HEK293 (cell line): Measurements from ENCODE around the gene ASTN2.

Experiments
- SP2 ChIP-seq: fragments of 450-650 bp; formaldehyde crosslinking; IDR thresholded peaks from 2 replicates; pipeline ENCODE4 v1.5.1; 2016; ENCODE audit warnings: missing biosample characterization, missing genetic modification characterization
- TF ChIP-seq, protein P1 (sequence below): fragments of 450-650 bp; formaldehyde crosslinking; IDR thresholded peaks from 2 replicates; pipeline ENCODE4 v1.5.1; 2016; ENCODE audit warnings: missing biosample characterization, missing genetic modification characterization

DNA sequence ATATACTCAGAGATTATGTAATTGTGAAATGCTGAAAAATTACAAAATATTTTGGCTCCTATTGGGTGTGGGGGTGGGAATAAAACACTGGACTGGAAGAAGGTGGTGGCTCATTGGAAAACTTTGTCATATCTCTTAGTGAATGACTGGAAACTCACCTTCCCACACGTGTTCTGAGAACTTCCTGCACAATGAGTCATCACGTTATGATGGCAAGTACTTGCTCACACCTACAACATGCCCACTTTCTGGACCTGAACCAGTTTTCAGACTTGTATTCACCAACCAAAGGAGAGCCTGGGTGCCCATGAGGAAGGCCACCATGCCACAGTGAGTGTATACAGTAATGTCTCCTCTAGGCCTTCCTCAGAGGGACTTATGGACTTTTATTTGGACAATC lies 294.8 kb downstream of the ASTN2 start:
- TF ChIP-seq, protein P1, sequence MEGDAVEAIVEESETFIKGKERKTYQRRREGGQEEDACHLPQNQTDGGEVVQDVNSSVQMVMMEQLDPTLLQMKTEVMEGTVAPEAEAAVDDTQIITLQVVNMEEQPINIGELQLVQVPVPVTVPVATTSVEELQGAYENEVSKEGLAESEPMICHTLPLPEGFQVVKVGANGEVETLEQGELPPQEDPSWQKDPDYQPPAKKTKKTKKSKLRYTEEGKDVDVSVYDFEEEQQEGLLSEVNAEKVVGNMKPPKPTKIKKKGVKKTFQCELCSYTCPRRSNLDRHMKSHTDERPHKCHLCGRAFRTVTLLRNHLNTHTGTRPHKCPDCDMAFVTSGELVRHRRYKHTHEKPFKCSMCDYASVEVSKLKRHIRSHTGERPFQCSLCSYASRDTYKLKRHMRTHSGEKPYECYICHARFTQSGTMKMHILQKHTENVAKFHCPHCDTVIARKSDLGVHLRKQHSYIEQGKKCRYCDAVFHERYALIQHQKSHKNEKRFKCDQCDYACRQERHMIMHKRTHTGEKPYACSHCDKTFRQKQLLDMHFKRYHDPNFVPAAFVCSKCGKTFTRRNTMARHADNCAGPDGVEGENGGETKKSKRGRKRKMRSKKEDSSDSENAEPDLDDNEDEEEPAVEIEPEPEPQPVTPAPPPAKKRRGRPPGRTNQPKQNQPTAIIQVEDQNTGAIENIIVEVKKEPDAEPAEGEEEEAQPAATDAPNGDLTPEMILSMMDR (tag by site-specific recombination): no peak
- TF ChIP-seq SP2 (tag by site-specific recombination): no peak
